Gastroesophageal sphincter (tissue), 4 donors: ENCODE data around the gene KDM4C. TPM values are rescaled to one million over a fixed set of nuclear protein-coding genes. Genes with fewer than 3 reads are reported as not detected.

Experiments used
- ATAC-seq: fragments of 150-250 bp; one replicate; pipeline ENCODE4 v1.9.1; 2016; ENCODE audit warnings: mild to moderate bottlenecking, moderate library complexity
- H3K27ac ChIP-seq, 4 donors: fragments of 200-600 bp; sonication (generic) in 3 of 4; 1 replicate in 3 of 4; 2 replicates in 1 of 4; pipeline ENCODE4 v1.5.1; 2016 to 2019
- H3K27me3 ChIP-seq: fragments of 200-600 bp; sonication (generic); one replicate; pipeline ENCODE4 v1.5.1; 2019
- H3K36me3 ChIP-seq, 2 donors: fragments of 200-600 bp; sonication (generic); one replicate each; pipeline ENCODE4 v1.5.1; 2019; ENCODE audit warnings: control low read depth in 1 of 2
- H3K4me1 ChIP-seq, 3 donors: fragments of 200-600 bp; sonication (generic); 1 replicate in 2 of 3; 2 replicates in 1 of 3; pipeline ENCODE4 v1.5.1; 2016 to 2019; ENCODE audit warnings: control low read depth in 2 of 3
- H3K4me3 ChIP-seq, 2 donors: fragments of 200-600 bp; sonication (generic); one replicate each; pipeline ENCODE4 v1.5.1; 2019; ENCODE audit warnings: mild to moderate bottlenecking in 1 of 2, moderate library complexity in 1 of 2
- H3K9me3 ChIP-seq, 3 donors: fragments of 200-600 bp; sonication (generic); one replicate each; pipeline ENCODE4 v1.5.1; 2017 to 2019; ENCODE audit warnings: control low read depth in 2 of 3
- EP300 ChIP-seq: sonication (generic); formaldehyde crosslinking; IDR thresholded peaks from one replicate; pipeline ENCODE4 v1.6.1; 2017; ENCODE audit warnings: antibody characterized with exemption, mild to moderate bottlenecking
- POLR2A ChIP-seq, 2 donors: fragments of 450-650 bp; IDR thresholded peaks; one replicate each; pipeline ENCODE4 v1.6.1; 2017; ENCODE audit warnings: antibody characterized with exemption in 2 of 2, mild to moderate bottlenecking in 2 of 2, moderate library complexity in 1 of 2
- POLR2AphosphoS5 ChIP-seq: sonication (generic); formaldehyde crosslinking; IDR thresholded peaks from one replicate; pipeline ENCODE4 v1.6.1; 2017; ENCODE audit warnings: antibody characterized with exemption
- WGBS, 2 donors: methylation state at CpG; one replicate each; pipeline ENCODE4 v1.1.5; 2018; ENCODE audit warnings: low coverage in 1 of 2; 5-methylcytosine and 5-hydroxymethylcytosine counted together
- total RNA-seq, 4 donors: library from RNA; depleted of rRNA; stranded (reverse); fragments of >200 nt; gene quantifications; one replicate each; pipeline ENCODE4 v1.1.0, GENCODE V29; 2016
- TF ChIP-seq, protein P1 (sequence below), 4 experiments: fragments of 200-600 bp in 2 of 4; fragments of 450-650 bp in 2 of 4; sonication (generic) in 1 of 4; IDR thresholded peaks; one replicate each; pipeline ENCODE4 v1.5.1; 2017 to 2019; ENCODE audit warnings: antibody characterized with exemption in 4 of 4, mild to moderate bottlenecking in 2 of 4, moderate library complexity in 2 of 4

The KDM4C gene
- total RNA-seq, 4 donors from 2014 or later, result 17.7 to 65.2 (median 29.5) TPM

DNA sequence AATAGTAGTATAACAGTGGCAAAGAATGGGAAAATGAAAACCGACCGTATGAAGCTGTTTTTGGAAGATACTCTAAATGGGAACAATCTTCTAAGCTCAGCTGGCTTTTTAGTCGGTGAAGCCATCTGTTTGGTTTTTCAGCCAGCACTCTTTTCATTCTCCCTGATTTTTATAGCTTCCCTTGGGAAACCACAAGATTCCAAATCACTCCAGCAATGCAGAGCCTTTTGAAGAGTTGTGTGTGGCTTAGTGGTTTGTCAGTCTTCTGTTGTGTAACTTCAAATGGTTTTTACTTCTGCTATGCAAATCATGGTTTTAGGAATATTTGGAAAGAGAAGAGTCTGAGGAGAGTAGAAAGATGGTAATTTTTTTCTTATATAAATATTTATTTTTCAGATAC is 180.7 kb downstream of the KDM4C start:
- Histone ChIP-seq H3K9me3 (no peaks in the 10 kb centered on the region), H3K4me1 (peaks cover 0 to 14% (median 0%) of the 10 kb centered on the region in 3 donors), H3K4me3 (no peak overlapping the region), H3K27ac (no peak overlapping the region), H3K36me3 (no peaks in the 10 kb centered on the region), H3K27me3 (no peaks in the 10 kb centered on the region)
- TF ChIP-seq POLR2AphosphoS5 (no peak), EP300 (no peak), POLR2A (IDR thresholded peaks at IDR 0.05) (no peak)
- TF ChIP-seq, protein P1, sequence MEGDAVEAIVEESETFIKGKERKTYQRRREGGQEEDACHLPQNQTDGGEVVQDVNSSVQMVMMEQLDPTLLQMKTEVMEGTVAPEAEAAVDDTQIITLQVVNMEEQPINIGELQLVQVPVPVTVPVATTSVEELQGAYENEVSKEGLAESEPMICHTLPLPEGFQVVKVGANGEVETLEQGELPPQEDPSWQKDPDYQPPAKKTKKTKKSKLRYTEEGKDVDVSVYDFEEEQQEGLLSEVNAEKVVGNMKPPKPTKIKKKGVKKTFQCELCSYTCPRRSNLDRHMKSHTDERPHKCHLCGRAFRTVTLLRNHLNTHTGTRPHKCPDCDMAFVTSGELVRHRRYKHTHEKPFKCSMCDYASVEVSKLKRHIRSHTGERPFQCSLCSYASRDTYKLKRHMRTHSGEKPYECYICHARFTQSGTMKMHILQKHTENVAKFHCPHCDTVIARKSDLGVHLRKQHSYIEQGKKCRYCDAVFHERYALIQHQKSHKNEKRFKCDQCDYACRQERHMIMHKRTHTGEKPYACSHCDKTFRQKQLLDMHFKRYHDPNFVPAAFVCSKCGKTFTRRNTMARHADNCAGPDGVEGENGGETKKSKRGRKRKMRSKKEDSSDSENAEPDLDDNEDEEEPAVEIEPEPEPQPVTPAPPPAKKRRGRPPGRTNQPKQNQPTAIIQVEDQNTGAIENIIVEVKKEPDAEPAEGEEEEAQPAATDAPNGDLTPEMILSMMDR (IDR thresholded peaks at IDR 0.05), result no peak
- WGBS, 2 donors, result 37 to 59% methylated on average over 3 of the region's 3 CpGs
- ATAC-seq, result peak; percentile 55

DNA sequence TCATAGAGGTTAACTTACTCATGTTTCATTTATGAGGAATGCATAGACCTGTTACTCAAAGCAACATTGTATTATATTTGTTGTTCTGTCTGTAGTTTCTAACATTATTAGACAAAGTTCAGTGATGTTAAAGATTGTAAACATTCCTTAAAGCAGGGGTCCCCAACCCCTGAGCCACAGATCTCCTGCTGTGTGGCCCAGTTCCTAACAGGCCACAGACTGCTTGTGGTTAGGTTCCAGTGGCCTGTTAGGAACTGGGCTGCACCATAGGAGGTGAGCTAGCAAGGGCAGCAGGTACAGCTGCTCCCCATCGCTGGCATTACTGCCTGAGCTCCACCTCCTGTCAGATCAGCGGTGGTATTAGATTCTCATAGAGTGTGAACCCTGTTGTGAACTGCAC is 181.1 kb downstream of the KDM4C start:
- ATAC-seq, result no peak
- no CpG with 5 or more reads among the region's 2 CpGs for WGBS, 2 donors
- Histone ChIP-seq H3K27me3 (no peaks in the 10 kb centered on the region), H3K9me3 (no peaks in the 10 kb centered on the region), H3K4me1 (peaks cover 0 to 18% (median 0%) of the 10 kb centered on the region in 3 donors), H3K4me3 (no peak overlapping the region), H3K27ac (no peak overlapping the region), H3K36me3 (no peaks in the 10 kb centered on the region)
- no peak for TF ChIP-seq EP300
- TF ChIP-seq POLR2AphosphoS5, result no peak
- no peak for TF ChIP-seq POLR2A (IDR thresholded peaks at IDR 0.05)
- TF ChIP-seq, protein P1 (IDR thresholded peaks at IDR 0.05), result no peak

DNA sequence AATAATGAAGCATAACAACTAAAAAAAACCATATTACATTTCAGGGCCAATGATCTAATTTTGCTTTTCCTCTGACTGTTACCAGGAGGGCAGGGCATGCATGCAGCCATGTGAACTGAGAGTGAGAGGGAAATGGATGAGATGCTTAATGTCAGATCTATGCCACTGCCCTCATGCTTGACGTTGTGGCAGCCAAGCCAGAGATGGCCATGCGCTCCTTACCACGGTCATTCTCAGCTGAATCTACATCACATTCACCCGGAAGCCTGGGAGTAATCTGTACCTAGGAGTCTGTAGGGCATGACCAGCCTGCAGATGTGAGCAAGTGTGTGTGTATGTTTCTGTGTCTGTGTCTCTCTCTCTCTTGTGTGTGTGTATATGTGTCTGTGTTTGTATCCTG is 183.7 kb downstream of the KDM4C start:
- ATAC-seq, result no peak
- no peak for TF ChIP-seq EP300
- no peak for TF ChIP-seq POLR2AphosphoS5
- no peak for TF ChIP-seq POLR2A (IDR thresholded peaks at IDR 0.05)
- TF ChIP-seq, protein P1 (IDR thresholded peaks at IDR 0.05), result no peak
- no peak overlapping the region for H3K27ac ChIP-seq
- H3K4me3 ChIP-seq, result no peak overlapping the region
- H3K27me3 ChIP-seq, result no peaks in the 10 kb centered on the region
- H3K9me3 ChIP-seq, result no peaks in the 10 kb centered on the region
- peaks cover 0 to 24% (median 0%) of the 10 kb centered on the region in 3 donors for H3K4me1 ChIP-seq
- H3K36me3 ChIP-seq, result no peaks in the 10 kb centered on the region
- 85 to 90% methylated on average over 4 of the region's 4 CpGs for WGBS, 2 donors

DNA sequence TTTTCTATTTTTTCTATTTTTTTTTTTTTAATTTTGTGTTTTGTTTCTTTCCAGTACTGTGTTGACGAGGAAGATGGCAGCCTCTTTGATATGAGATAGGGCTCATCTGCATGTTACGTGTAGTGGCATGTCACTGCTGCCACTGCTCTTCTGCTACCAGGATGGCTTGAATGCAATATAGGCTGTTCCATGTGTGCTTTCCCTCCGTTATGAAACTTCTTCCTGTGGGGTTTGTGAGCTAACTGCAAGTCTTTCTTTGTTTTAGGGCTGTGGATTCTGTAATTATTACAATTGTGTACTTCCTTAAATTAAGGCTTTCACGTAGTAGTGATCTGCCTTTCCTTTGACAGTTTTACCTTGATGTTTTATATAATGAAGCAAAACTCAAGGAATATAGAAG is 184.6 kb downstream of the KDM4C start:
- Histone ChIP-seq H3K4me1 (peaks cover 0 to 23% (median 0%) of the 10 kb centered on the region in 3 donors), H3K4me3 (no peak overlapping the region), H3K9me3 (no peaks in the 10 kb centered on the region), H3K36me3 (no peaks in the 10 kb centered on the region), H3K27me3 (no peaks in the 10 kb centered on the region), H3K27ac (no peak overlapping the region)
- 81 to 85% methylated on average over 4 of the region's 4 CpGs for WGBS, 2 donors
- no peak for TF ChIP-seq EP300
- TF ChIP-seq, protein P1 (IDR thresholded peaks at IDR 0.05), result no peak
- no peak for TF ChIP-seq POLR2A (IDR thresholded peaks at IDR 0.05)
- TF ChIP-seq POLR2AphosphoS5, result no peak
- ATAC-seq, result no peak

DNA sequence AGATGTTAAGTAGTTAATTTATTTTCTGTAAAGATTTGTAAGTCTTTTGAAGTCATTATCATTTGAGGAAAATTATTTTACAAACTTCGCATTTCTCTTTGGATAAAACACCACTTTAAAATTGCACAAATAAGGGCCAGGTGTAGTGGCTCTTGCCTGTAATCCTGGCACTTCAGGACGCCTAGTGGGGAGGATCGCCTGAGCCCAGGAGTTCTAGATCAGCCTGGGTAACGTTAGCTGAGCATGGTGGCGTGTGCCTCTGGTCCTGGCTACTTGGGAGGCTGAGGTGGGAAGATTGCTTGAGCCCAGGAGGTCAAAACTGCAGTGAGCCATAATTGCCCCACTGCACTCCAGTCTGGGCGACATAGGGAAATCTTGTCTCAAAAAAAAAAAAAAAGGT is 185.5 kb downstream of the KDM4C start:
- TF ChIP-seq POLR2AphosphoS5 (no peak), EP300 (no peak), POLR2A (IDR thresholded peaks at IDR 0.05) (no peak)
- TF ChIP-seq, protein P1 (IDR thresholded peaks at IDR 0.05), result no peak
- Histone ChIP-seq H3K36me3 (no peaks in the 10 kb centered on the region), H3K4me3 (no peak overlapping the region), H3K9me3 (no peaks in the 10 kb centered on the region), H3K4me1 (peaks cover 0 to 14% (median 0%) of the 10 kb centered on the region in 3 donors), H3K27ac (no peak overlapping the region), H3K27me3 (no peaks in the 10 kb centered on the region)
- no peak for ATAC-seq
- 100% methylated on average over 1 to 2 of the region's 6 CpGs for WGBS, 2 donors
